ENCODE measurements around the gene VWA5A.

DNA sequence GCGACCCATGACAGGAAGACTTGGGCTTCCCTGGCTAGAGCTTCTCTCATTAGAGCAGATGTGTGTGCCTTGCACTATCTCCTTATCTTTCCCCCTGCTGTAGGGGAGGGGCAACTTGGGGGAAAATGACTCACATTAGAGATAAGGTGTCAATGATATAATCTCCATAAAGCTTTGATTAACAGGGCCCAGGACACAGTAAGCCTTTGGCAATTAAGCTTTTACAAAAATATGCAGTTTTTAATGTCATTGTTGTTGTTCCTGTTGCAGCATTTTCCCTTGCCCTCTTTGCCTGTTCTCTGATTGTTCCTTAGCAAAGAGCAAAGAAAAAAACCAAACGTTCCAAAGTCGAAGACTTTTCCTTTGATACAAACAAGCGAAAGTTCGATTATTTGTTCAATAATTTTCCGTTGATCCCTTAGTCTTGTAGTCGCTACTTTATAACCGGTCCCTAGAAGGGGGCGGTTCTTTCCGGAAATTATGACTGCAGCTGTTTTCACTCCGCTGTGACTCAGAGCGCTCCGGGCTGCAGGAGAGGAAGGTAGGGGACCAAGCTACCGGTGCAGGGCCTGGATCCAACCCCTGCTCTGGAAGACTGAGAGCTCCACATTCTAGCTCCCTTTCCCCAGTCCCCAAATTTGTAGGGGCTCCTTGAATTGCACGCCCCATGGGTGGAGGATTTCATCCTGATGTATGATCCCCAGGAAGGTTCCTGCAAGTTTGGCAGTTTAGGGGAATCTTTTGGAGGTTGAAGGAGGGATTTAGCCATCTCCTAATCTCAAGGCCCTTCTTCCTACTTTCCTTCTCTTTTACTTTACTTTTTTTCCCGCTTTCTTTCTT lies at the start of gene VWA5A:
- TF ChIP-seq EZH2 (IDR thresholded peaks at IDR 0.05; ENCODE audit: low read length, missing control alignments): no peak
- TF ChIP-seq, protein P1, sequence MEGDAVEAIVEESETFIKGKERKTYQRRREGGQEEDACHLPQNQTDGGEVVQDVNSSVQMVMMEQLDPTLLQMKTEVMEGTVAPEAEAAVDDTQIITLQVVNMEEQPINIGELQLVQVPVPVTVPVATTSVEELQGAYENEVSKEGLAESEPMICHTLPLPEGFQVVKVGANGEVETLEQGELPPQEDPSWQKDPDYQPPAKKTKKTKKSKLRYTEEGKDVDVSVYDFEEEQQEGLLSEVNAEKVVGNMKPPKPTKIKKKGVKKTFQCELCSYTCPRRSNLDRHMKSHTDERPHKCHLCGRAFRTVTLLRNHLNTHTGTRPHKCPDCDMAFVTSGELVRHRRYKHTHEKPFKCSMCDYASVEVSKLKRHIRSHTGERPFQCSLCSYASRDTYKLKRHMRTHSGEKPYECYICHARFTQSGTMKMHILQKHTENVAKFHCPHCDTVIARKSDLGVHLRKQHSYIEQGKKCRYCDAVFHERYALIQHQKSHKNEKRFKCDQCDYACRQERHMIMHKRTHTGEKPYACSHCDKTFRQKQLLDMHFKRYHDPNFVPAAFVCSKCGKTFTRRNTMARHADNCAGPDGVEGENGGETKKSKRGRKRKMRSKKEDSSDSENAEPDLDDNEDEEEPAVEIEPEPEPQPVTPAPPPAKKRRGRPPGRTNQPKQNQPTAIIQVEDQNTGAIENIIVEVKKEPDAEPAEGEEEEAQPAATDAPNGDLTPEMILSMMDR (conservative IDR thresholded peaks at IDR 0.05 in 1 of 2, IDR thresholded peaks at IDR 0.05 in 1 of 2; ENCODE audit: low read depth in 1 of 2, low read length in 2 of 2): no peak

Measured in fibroblast of lung (primary cell).